Mucosa of stomach (tissue), 1 donor: ENCODE results near the gene CARHSP1.
"Not testable (repeated sequence)": the region's sequence is repeated elsewhere in the genome, so short reads cannot be mapped to it uniquely, and the experiment has no call there.

ENCODE experiments used
- H3K27me3 ChIP-seq: one replicate; pipeline ENCODE4 v1.7.0; 2013; ENCODE audit warnings: mild to moderate bottlenecking, low read length; ENCODE audit not compliant: control insufficient read depth, insufficient read depth
- H3K36me3 ChIP-seq: one replicate; pipeline ENCODE4 v1.7.0; 2013; ENCODE audit warnings: low read length; ENCODE audit not compliant: control insufficient read depth, insufficient read depth
- H3K4me1 ChIP-seq: one replicate; pipeline ENCODE4 v1.7.0; 2013; ENCODE audit warnings: mild to moderate bottlenecking, low read length; ENCODE audit not compliant: control insufficient read depth, insufficient read depth
- H3K4me3 ChIP-seq: one replicate; pipeline ENCODE4 v1.7.0; 2013; ENCODE audit warnings: low read length
- H3K9ac ChIP-seq: one replicate; pipeline ENCODE4 v1.7.0; 2013; ENCODE audit warnings: mild to moderate bottlenecking, low read length, moderate library complexity
- H3K9me3 ChIP-seq: one replicate; pipeline ENCODE4 v1.7.0; 2013; ENCODE audit warnings: mild to moderate bottlenecking, low read length, moderate library complexity; ENCODE audit not compliant: control insufficient read depth
- donor health status: Pancreatic carcinoma.

CARHSP1 gene

GRCh38 chr16:8804313-8804712, 64.5 kb downstream of the CARHSP1 start:
- Histone ChIP-seq H3K4me3 (no peak overlapping the region), H3K27me3 (no peaks in the 10 kb centered on the region), H3K36me3 (peaks cover 4% of the 10 kb centered on the region), H3K9me3 (no peaks in the 10 kb centered on the region), H3K9ac (no peak overlapping the region), H3K4me1 (no peaks in the 10 kb centered on the region)

- H3K36me3 ChIP-seq, H3K4me3 ChIP-seq: not testable (repeated sequence)
These were observed 65.1 kb downstream of the CARHSP1 start for GRCh38 chr16:8803733-8804132.

More at GRCh38 chr16:8803733-8804132, 65.1 kb downstream of the CARHSP1 start:
- not testable (repeated sequence) for H3K4me1 ChIP-seq, H3K9me3 ChIP-seq, H3K9ac ChIP-seq, H3K27me3 ChIP-seq
